Neural cell (in vitro differentiated cells): ENCODE measurements around the gene ETV6. TPM values are rescaled to one million over a fixed set of nuclear protein-coding genes. Genes with fewer than 3 reads are reported as not detected.

ENCODE experiments used
- H2AFZ ChIP-seq: fragments of 200-600, 300-800 bp; sonication (generic), shearing (Covaris generic); 2 replicates; pipeline ENCODE4 v1.6.0; 2014; ENCODE audit warnings: low read depth, mild to moderate bottlenecking, antibody characterized with exemption, low read length, moderate library complexity
- H3F3A ChIP-seq: fragments of 200-600 bp; shearing (Covaris generic); 2 replicates; pipeline ENCODE4 v1.6.1; 2016; ENCODE audit warnings: mild to moderate bottlenecking, moderate library complexity, mixed read lengths, antibody characterized with exemption, low read length; ENCODE audit not compliant: insufficient read depth, poor library complexity, severe bottlenecking
- H3K27ac ChIP-seq: fragments of 200-600, 300-800 bp; sonication (generic), shearing (Covaris generic); 2 replicates; pipeline ENCODE4 v1.5.1; 2014; ENCODE audit warnings: mild to moderate bottlenecking, low read length, moderate library complexity
- H3K27me3 ChIP-seq: fragments of 300-800, 200-600 bp; sonication (generic), shearing (Covaris generic); 2 replicates; pipeline ENCODE4 v1.6.0; 2014; ENCODE audit warnings: mild to moderate bottlenecking, low read depth, low read length, moderate library complexity; ENCODE audit not compliant: insufficient read depth
- H3K36me3 ChIP-seq: fragments of 300-800, 200-600 bp; sonication (generic), shearing (Covaris generic); 2 replicates; pipeline ENCODE4 v1.5.1; 2014; ENCODE audit warnings: mild to moderate bottlenecking, antibody characterized with exemption, low read length, moderate library complexity; ENCODE audit not compliant: insufficient read depth
- H3K4me2 ChIP-seq: fragments of 300-800, 200-600 bp; sonication (generic), shearing (Covaris generic); 2 replicates; pipeline ENCODE4 v1.6.0; 2014; ENCODE audit warnings: mild to moderate bottlenecking, low read length
- H3K4me3 ChIP-seq: fragments of 300-800, 200-600 bp; sonication (generic), shearing (Covaris generic); 2 replicates; pipeline ENCODE4 v1.5.1; 2014; ENCODE audit warnings: mild to moderate bottlenecking, low read length, moderate library complexity
- H3K79me2 ChIP-seq: fragments of 200-600 bp; shearing (Covaris generic); replicated peaks from 2 replicates; pipeline ENCODE4 v1.6.0; 2014; ENCODE audit warnings: mild to moderate bottlenecking, low read length, moderate library complexity; ENCODE audit not compliant: insufficient read depth
- H3K9ac ChIP-seq: fragments of 300-800, 200-600 bp; sonication (generic), shearing (Covaris generic); 2 replicates; pipeline ENCODE4 v1.6.1; 2016; ENCODE audit warnings: mild to moderate bottlenecking, low read length, mixed read lengths
- H3K9me2 ChIP-seq: fragments of 200-600 bp; shearing (Covaris generic); 2 replicates; pipeline ENCODE4 v1.6.1; 2016; ENCODE audit warnings: mild to moderate bottlenecking, low read length, mixed read lengths; ENCODE audit not compliant: insufficient read depth
- H3K9me3 ChIP-seq: fragments of 200-600, 300-800 bp; sonication (generic), shearing (Covaris generic); 2 replicates; pipeline ENCODE4 v1.6.1; 2016; ENCODE audit warnings: mild to moderate bottlenecking, mixed run types, low read length, moderate library complexity, mixed read lengths
- H4K20me1 ChIP-seq: fragments of 200-600 bp; shearing (Covaris generic); 2 replicates; pipeline ENCODE4 v1.6.1; 2016; ENCODE audit warnings: mild to moderate bottlenecking, mixed run types; ENCODE audit not compliant: insufficient read depth
- CTCF ChIP-seq: fragments of 450-650 bp; IDR thresholded peaks from 2 replicates; pipeline ENCODE4 v1.5.1; 2014; ENCODE audit warnings: antibody characterized with exemption, mild to moderate bottlenecking, moderate library complexity; ENCODE audit not compliant: poor library complexity, severe bottlenecking
- EP300 ChIP-seq: fragments of 450-650 bp; conservative IDR thresholded peaks from 2 replicates; pipeline ENCODE4 v1.6.1; 2014; ENCODE audit warnings: antibody characterized with exemption, mild to moderate bottlenecking, moderate library complexity; ENCODE audit not compliant: poor library complexity, severe bottlenecking
- EZH2 ChIP-seq: fragments of 200-600, 300-800 bp; shearing (Covaris generic), sonication (generic); IDR thresholded peaks from 2 replicates; pipeline ENCODE4 v1.6.1; 2014; ENCODE audit warnings: antibody characterized with exemption, low read length, borderline replicate concordance, mild to moderate bottlenecking; ENCODE audit not compliant: insufficient read depth, poor library complexity, severe bottlenecking
- MXI1 ChIP-seq: fragments of 450-650 bp; conservative IDR thresholded peaks from 2 replicates; pipeline ENCODE4 v1.6.1; 2014; ENCODE audit warnings: antibody characterized with exemption, mild to moderate bottlenecking; ENCODE audit not compliant: poor library complexity, severe bottlenecking
- POLR2AphosphoS5 ChIP-seq: IDR thresholded peaks from 2 replicates; pipeline ENCODE4 v1.6.1; 2012
- RAD21 ChIP-seq: fragments of 450-650 bp; conservative IDR thresholded peaks from 2 replicates; pipeline ENCODE4 v1.6.1; 2014; ENCODE audit warnings: antibody characterized with exemption, mild to moderate bottlenecking, moderate library complexity
- SMC3 ChIP-seq: fragments of 450-650 bp; conservative IDR thresholded peaks from 2 replicates; pipeline ENCODE4 v1.6.1; 2014; ENCODE audit warnings: antibody characterized with exemption, mild to moderate bottlenecking, moderate library complexity; ENCODE audit not compliant: poor library complexity
- TAF1 ChIP-seq: IDR thresholded peaks from 2 replicates; pipeline ENCODE4 v1.6.1; 2012; ENCODE audit warnings: low read depth
- polyA plus RNA-seq: library from polyadenylated mRNA; depleted of rRNA; stranded (reverse); fragments of >200 nt; gene quantifications from 2 replicates; pipeline ENCODE4 v1.2.3, GENCODE V29; 2014
- TF ChIP-seq, protein P1 (sequence below): IDR thresholded peaks from 2 replicates; pipeline ENCODE4 v1.6.1; 2012; ENCODE audit warnings: borderline replicate concordance

The ETV6 gene
- polyA plus RNA-seq, 1 donor from 2014 or later = 1.6 TPM

DNA sequence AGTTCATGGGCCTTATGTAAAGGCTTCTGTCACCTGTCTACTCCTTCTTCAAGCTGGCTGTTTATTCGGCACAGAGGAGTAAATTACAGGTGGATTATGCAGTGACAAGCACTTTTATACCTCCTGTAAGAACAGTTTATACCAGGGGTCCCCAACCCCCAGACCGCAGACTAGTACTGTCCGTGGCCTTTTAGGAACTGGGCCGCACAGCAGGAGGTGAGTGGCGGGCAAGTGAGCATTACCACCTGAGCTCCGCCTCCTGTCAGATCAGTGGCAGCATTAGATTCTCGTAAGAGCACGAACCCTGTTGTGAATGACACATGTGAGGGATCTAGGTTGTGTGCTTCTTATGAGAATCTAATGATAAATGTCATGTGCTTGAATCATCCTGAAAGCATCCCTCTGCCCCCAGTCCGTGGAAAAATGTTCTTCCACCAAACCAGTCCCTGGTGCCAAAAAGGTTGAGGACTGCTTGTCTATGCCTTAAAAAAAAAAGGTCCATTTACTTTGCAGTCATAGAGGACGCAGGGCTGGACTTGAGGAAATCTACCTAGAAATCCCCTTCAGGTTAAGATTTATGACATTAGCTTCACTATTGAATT lies 78.8 kb downstream of the ETV6 start:
- H3F3A ChIP-seq = no peaks in the 10 kb centered on the region
- H3K27me3 ChIP-seq = no peaks in the 10 kb centered on the region
- no peaks in the 10 kb centered on the region for H3K9me3 ChIP-seq
- H3K9ac ChIP-seq = no peak overlapping the region
- H4K20me1 ChIP-seq = no peaks in the 10 kb centered on the region
- no peak overlapping the region for H2AFZ ChIP-seq
- no peaks in the 10 kb centered on the region for H3K36me3 ChIP-seq
- no peak overlapping the region for H3K4me3 ChIP-seq
- H3K79me2 ChIP-seq = no peaks in the 10 kb centered on the region
- TF ChIP-seq MXI1 (no peak), CTCF (no peak), EP300 (peak; percentile 30), RAD21 (no peak), POLR2AphosphoS5 (no peak), TAF1 (no peak)
- peak overlapping the region; percentile 15 for H3K4me2 ChIP-seq
- H3K9me2 ChIP-seq = no peaks in the 10 kb centered on the region
- peak overlapping the region; percentile 16 for H3K27ac ChIP-seq

DNA sequence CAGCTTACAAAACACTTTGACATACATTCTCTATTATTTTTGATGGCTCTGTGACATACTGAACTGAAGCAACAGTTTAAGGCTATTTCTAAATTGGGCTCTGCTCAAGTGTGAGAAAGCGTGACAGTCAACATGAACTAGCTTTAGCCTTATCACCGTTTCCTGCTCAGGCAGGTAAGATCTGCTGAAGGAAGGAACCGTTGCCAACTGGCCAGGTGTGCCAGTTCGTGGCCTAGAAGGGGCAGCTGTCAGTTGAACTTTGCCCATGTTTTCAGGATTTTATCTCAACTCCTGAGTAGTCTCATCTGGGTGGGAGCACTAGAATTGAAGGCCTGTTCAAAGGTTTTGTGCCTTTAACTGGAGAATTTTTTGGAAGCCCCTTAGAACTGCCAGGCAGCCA lies 79.5 kb downstream of the ETV6 start:
- TF ChIP-seq SMC3 (no peak), POLR2AphosphoS5 (peak; percentile 26), RAD21 (no peak)
- Histone ChIP-seq H3K36me3 (no peaks in the 10 kb centered on the region), H3K4me3 (no peak overlapping the region), H3F3A (no peaks in the 10 kb centered on the region), H3K9me2 (no peaks in the 10 kb centered on the region), H3K27ac (no peak overlapping the region), H2AFZ (no peak overlapping the region), H3K9ac (no peak overlapping the region), H4K20me1 (no peaks in the 10 kb centered on the region), H3K9me3 (no peaks in the 10 kb centered on the region), H3K79me2 (no peaks in the 10 kb centered on the region), H3K27me3 (no peaks in the 10 kb centered on the region), H3K4me2 (peak overlapping the region; percentile 15)

DNA sequence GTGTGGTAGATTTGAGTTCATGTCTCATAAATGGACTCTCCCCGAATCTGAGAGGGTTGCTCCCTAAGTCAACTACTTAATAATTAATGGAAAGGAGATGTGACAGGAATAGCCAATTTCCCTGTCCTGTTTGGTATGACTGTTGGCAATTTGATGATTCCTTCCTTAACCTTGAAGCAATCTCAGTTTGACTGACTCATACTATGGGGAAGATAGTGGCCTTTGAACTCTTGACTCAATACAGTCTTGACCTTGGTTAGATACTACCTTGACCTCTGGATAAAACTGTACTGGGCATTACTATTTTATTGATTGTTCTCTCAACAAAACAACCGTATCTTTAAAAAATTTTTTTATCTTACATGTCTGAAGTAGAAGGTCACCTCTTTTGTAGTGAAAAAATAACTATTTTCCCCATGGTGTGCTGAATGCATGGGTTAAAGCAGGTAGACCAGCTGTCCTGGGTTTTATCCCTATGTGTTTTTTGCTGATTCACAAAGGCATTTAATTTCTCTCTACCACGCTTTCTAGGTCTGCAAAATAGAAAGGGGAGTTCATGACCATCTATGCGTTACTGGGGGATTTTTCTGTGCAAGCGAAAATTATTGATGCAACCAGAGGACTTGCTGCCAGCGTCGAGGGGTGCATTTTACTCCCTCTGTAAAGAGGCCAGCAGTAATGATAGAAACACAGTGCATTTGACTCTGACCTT lies 80.1 kb downstream of the ETV6 start:
- Histone ChIP-seq H3K4me3 (no peak overlapping the region), H3K4me2 (no peak overlapping the region), H3K9me2 (no peaks in the 10 kb centered on the region), H3K9me3 (no peaks in the 10 kb centered on the region), H3K79me2 (no peaks in the 10 kb centered on the region), H3K27me3 (no peaks in the 10 kb centered on the region), H3K36me3 (no peaks in the 10 kb centered on the region), H3F3A (no peaks in the 10 kb centered on the region), H4K20me1 (no peaks in the 10 kb centered on the region), H2AFZ (no peak overlapping the region), H3K9ac (no peak overlapping the region), H3K27ac (no peak overlapping the region)
- TF ChIP-seq RAD21 (no peak), POLR2AphosphoS5 (no peak), CTCF (no peak), MXI1 (no peak), EP300 (no peak), TAF1 (no peak), SMC3 (no peak), EZH2 (no peak)
- TF ChIP-seq, protein P1, sequence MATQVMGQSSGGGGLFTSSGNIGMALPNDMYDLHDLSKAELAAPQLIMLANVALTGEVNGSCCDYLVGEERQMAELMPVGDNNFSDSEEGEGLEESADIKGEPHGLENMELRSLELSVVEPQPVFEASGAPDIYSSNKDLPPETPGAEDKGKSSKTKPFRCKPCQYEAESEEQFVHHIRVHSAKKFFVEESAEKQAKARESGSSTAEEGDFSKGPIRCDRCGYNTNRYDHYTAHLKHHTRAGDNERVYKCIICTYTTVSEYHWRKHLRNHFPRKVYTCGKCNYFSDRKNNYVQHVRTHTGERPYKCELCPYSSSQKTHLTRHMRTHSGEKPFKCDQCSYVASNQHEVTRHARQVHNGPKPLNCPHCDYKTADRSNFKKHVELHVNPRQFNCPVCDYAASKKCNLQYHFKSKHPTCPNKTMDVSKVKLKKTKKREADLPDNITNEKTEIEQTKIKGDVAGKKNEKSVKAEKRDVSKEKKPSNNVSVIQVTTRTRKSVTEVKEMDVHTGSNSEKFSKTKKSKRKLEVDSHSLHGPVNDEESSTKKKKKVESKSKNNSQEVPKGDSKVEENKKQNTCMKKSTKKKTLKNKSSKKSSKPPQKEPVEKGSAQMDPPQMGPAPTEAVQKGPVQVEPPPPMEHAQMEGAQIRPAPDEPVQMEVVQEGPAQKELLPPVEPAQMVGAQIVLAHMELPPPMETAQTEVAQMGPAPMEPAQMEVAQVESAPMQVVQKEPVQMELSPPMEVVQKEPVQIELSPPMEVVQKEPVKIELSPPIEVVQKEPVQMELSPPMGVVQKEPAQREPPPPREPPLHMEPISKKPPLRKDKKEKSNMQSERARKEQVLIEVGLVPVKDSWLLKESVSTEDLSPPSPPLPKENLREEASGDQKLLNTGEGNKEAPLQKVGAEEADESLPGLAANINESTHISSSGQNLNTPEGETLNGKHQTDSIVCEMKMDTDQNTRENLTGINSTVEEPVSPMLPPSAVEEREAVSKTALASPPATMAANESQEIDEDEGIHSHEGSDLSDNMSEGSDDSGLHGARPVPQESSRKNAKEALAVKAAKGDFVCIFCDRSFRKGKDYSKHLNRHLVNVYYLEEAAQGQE = no peak
